Daoy (cell line): Measurements from ENCODE around the gene WIPF3. TPM values are rescaled to one million over a fixed set of nuclear protein-coding genes. Genes with fewer than 3 reads are reported as not detected.

Experiments used
- DNase-seq: peaks from one replicate; pipeline ENCODE4 v3.0.0-alpha.2; 2015; ENCODE audit warnings: low read depth
- total RNA-seq: library from RNA; depleted of rRNA; stranded (reverse); fragments of >200 nt; shearing (Covaris generic); gene quantifications from 2 replicates; pipeline ENCODE4 v1.2.3, GENCODE V29; 2014; rRNA removed

WIPF3 gene, protein sequence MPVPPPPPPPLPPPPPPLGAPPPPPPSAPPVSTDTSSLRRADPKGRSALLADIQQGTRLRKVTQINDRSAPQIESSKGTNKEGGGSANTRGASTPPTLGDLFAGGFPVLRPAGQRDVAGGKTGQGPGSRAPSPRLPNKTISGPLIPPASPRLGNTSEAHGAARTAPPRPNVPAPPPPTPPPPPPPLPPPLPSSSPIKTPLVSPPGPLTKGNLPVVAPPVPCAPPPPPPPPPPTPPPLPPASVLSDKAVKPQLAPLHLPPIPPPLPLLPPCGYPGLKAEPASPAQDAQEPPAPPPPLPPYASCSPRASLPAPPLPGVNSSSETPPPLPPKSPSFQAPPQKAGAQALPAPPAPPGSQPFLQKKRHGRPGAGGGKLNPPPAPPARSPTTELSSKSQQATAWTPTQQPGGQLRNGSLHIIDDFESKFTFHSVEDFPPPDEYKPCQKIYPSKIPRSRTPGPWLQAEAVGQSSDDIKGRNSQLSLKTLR
- total RNA-seq: not detected in 2 replicates

DNA sequence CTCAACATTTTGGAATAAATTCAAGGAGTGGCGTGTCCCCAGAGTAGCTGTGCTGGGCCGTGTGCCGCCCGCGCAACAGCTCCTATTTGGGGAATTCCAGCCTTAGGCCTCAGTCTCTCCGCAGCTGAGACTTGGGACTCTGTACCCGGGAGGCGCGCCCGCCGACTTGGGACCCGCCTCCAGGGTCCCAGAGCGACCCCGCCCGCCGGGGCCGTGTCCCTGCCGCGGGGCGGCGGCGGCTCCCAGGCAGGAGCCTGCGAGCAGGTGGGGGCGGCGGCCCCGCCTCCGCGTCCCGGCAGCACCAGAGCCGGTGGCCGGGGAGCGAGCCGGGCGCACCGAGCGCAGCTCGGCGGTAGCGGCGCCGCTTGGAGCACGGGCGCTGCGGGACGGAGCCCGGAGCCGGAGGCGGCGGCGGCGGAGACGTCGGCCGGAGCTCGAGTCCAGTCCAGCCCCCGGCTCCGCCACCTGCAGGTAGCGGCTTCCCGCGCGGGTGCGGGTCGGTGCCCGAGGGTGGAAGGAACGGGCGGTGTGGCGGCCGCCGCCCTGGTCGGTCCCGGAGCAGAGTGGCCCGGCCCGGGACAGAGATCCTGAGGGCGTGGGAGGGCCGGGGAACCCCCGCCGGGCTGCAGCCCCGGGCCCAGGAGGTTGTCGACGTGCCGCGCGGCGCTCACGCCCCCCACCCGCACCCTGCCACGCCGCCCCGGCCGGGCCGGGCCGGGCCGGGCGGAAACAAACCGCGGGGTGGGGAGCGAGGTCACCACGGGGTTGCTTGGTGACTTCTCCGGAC is at the start of gene WIPF3:
Gene WIPF3 (plus strand): TSS at position 301 of the 787 bp plus-strand sequence. CDS start 28,217 bp downstream, outside the sequence.
- peak; percentile 52 for DNase-seq

DNA sequence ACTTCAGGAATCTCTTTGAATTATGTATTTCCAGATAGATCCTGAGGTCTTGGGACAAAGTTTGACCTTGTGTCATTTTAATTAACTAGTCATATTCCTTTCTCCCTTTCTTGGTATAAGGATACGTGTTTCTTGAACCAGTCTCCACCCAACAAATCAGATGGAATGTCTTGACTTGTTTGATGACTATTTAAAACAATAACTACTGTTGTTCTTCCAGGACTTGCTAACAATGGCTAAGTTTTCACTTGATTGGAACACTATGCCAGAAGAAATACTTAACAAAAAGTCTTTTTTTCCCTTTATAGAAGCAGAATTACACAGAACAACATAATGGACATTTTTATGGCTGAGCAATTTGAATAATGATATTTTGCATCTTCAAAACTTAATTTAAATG is 43.0 kb upstream of the WIPF3 start:
- no peak for DNase-seq

DNA sequence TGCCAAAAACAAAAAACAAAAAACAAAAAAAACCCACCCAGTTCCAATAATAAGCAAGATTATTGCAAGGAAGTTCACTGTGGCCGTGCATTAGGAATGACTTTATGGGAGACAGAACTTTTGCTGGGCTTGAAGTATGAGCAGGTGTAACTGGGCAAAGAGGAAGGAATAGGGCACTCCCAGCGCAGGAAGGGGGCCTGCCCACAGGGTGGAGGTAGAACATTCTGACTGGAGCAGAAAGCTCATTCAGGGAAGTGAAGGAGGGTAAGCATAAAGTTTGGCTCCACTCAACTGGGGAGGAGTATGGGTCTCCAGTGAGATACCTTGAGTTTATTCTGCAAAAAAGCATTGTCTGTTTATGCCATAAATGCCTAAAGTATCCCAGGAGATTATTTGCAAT is 42.1 kb upstream of the WIPF3 start:
- DNase-seq: no peak

DNA sequence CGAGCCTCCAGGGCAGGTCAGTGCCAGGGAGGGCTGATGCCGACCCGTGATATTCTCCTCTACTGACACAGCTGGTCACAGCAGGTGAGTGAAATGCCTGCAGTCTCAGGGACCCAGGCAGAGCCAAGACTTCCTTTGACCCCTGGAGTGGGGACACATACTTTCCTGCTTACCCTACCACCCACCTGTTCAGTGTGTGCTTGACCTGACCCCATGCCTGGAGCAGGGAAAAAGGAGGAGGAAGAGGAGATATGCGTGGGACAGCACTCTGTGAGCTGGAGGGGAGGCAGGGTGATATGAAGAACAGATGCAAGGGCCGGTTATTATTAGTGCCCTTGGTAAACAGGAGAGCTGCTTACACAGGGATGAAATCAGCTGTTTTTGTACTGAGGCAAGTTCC is 40.8 kb upstream of the WIPF3 start:
- no peak for DNase-seq

DNA sequence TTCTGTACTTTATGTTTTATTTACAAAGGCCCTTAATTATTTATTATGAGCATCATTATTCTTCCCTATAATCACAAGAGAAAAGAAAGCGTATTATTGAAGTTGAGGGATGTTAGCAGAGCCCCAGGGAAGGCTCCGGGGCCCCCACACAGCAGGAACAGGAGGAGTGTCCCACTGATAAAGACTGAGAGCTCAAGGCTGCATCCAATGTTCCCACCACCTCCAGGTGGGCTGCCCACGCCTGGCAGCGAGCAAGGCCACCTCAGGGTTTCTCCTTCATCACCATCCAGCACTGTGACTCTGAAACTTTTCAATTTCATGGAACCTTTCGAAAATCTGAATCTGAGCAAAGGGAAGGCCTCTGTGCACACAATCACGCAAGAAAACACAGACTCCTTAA is 35.9 kb upstream of the WIPF3 start:
- DNase-seq: no peak

DNA sequence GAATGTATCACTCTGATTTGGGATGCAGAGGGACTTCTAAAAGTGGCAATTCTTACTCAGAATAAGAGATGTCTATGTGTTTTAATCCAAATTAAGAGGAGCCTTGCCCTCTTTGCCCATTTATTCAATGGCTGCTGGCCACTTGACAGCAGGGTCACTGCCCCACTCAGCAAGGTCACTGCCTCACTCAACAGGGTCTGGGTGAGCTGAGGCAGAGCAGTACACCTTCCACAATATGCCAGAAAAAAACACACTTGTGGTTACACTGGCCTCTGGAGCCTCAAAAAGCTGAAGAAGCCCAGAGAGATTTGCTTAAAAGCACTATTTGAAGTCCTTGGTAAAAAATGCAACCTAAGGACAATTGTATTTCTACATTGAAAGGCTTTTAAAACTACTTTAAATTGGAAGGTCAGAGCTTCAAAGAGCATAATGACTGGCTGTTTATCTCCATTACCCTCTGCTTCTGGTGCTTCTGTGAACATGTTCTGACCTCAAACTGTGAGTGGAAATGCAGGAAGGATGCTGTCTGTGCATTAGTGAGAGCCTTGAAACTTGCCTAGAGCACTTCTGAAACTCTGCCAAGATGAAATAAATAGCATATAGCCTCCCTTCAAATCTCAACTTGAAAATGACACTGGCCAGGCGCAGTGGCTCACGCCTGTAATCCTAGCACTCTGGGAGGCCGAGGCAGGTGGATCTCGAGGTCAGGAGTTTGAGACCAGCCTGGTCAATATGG is 35.1 kb upstream of the WIPF3 start:
- no peak for DNase-seq

DNA sequence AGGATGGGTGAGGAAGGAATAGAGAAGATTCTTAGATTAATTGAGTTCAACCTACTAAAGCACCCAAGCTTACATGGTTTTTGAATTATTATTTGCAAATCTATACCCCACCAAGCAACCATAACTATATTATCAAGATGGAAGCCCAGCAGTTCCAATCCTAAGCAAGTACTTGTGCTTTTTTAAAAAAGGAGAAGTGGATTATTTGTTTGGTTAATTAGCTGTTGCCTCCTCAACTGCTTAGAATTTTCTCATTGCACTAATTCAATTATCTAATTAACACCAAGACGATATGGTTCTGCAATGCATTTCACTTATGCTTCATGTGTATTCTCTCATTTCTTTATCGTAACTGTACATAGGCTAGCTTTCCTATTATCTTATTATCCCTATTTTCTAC is 27.3 kb upstream of the WIPF3 start:
- no peak for DNase-seq

DNA sequence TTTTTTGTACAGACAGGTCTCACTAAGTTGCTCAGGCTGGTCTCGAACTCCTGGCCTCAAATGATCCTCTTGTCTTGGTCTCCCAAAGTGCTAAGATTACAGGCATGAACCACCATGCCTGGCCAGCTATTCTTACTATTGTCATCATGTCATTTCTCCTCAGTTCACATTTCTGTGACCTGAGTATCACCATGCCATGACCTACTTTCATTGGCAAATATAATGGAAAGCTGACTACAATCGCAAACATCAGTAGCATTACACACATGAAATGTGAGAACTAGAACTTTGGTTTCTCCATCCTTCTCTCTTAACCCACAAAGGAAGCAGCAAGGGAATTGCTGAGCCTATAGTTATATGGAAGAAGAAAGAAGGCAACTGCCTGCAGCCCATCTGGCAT is 26.0 kb upstream of the WIPF3 start:
- no peak for DNase-seq

DNA sequence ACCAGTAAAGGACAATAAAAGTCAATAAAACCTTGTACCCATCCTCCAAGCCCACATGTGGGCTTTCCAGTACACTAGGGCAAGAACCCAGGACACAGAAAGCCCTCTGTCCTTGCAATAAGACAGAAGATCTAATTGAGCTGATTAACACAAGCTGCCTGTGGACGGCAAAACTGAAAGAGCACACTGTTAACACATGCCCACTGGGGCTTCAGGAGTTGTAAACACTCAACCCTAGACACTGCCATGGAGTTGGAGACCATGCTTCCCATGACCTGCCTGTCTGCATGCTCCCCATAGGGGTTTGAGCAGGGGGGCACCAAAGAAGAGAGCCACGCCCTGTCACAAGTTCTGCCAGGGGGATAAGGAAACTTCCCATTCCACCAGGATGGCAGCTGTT is 22.6 kb upstream of the WIPF3 start:
- DNase-seq: no peak

DNA sequence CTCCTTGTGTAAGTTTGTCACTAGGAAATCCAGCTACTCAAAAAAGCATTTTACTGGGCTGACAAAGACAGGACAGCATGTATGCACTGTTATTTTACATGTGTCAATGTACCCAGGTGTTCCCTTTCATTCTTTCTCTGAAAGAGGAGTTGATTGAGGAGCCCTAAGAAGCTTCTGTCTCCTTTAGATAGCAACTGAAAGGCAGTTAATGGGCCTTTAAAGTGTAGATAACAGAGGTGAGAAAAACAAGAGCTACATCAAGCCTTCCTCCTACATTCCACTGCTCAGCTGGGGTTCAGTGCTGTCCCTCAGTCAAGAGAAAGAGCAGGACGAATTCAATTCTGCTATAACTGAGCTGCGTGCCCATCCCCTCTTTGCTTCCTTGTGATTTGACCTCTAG is 12.8 kb upstream of the WIPF3 start:
- DNase-seq: no peak

DNA sequence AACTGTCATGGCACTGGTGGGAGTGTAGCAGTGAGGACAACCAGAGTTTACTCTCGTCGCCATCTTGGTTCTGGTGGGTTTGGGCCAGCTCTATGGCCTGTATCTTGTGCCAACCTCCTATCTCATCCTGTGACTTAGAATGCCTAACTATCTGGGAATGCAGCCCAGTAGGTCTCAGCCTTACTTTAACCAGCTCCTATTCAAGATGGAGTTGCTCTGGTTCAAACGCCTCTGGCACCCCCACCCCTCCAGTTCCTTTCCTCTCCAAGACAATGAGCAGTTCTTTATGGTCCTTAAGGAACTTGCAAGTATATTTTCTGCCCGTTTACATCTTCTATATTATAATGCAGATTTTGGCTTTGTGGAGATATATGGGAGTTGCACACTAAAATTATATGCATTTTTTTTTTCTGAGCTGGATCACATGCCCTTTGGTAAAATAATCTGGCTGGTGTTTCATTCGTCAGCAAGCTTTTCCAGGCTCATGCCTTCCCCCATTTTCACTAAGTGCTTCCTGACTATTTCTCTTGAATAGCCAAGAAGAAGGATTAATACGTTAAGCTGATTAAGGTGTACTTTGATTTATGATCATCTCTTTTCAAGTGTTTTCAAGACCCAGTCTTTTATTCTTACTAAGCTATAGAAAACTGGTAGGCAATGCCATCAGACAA is 11.2 kb upstream of the WIPF3 start:
- no peak for DNase-seq

DNA sequence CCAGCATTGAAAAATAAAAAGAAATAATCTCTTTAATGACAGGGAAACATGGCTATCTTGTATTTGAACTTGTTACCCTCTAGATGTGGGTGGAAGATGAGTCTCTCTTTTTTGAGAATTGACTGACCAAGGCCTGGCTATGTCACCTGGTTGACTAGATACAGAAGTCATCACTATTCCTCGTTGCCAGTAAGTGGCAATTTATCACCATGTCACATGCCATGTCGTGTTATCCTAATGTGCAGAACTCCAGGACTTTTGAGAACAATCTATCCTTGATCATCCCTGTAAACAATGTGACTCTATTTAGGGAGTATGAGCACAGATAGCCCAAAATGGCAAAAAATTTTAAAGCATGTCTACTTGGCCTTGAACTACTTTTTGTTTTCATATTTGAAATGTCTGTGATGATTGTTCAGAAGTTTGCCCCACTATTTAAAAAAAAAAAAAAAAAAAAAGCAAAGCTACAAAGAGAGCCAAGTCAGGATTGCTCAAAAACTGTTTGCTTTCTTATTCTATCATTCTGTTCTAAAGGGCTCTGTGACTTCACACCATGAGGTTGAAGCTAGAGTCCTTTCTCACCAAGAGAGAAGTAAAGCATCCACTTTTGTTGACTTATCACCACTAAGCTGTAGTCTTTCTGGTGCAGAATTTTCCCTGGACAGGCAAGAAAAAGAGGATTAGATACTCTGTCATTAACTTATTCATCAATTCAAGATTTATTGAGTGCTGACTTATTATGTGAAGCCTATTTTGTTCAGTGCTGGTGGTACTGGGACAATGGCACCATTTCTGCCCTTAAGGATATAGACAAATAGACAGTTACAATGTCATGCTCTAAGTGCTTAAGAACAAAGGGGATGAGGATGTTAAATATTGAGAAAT is 10.4 kb upstream of the WIPF3 start:
- DNase-seq: no peak

DNA sequence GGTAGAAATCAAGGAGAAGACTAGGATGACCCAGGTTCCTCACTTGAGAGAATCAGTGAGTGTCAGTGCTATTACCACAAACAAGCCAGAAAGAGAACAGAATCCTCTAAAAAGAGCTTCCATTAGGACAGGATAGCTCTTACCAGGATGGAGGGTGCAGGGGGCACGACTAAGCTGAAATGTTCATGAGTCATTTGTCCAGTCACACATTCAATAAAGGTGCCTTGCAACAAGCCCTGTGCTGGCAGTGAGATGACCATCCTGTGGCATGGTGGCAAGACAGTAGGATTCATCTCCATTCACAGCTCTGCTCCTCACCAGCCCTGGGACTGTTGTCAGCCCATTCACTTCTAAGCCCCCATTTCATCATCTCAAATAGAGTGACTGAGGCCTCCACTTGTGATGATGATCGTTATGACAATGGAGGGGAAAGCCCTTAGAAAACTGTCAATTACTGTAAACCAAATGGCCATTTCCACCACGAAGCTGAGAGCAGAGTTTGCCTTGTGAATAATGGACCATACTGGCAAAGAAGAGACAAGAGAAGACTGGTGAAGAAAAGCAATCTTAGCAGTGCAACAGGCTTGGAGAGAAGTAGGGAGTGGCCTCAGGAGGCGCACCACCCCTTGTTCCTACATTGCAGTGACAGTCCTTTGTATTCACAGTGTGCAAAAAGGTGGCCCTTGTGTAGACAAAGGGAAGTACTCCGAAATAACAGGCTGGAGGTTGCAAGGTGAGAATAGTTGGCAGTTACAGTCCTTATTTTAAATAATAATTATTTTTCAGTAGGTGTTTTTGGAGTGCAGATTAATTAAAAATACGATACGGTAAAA is 9.0 kb upstream of the WIPF3 start:
- DNase-seq: no peak

DNA sequence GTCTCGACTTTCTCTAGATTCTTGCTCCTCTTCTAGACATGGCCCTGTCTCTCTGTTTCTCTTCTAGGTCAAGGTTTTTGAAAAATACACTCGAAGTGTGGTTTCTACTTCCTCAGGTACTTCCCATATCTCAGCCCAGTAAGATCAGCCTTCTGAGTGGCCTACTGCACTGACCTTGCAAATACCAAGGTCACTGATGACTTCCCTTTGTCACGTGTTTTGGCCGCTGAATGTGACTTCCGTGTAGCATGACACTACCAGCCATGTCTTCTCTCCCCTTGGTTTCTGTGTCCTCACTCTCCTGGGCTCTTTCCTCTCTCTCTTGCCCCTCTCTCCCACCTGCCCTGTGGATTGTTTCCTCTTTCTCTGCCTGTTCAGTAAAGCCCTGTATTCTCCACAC is 7.9 kb upstream of the WIPF3 start:
- DNase-seq: no peak

DNA sequence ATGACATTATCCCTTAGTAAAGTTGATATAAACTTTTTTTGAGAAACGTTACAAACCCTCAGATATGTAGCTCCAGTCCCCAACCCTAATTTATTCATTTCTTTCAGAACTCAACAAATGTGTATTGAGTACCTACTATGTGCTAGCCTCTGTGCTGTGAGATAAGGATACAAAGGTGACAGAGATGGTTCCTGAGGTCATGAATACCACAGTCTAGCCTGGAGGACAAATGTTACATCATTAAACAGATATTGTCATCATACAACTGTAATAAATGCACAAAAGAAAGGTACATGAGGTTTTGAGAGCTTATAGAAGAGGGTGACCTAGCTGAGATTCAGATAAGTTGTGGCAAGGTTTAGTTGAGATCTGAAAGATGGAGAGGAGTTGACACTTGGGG is 4.4 kb upstream of the WIPF3 start:
- DNase-seq: no peak

DNA sequence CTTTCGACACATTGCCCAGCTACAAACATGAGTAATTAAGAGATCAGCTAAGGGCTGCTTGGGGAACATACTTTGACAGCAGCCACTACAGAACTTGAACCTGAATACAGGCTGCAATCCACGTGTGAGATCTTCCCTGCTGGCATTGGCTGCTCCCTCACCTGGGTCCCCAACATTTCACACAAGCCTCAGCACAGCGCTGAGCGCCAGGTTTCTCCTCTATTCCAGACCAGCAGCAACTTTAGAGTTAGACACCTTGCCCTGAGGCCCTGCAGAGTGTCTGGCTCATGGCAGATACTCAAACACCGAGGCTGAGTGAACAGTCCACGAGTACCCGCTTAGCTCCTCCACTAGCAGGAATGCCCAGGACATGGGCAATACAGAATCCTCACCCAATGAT is 1.3 kb upstream of the WIPF3 start:
- no peak for DNase-seq

DNA sequence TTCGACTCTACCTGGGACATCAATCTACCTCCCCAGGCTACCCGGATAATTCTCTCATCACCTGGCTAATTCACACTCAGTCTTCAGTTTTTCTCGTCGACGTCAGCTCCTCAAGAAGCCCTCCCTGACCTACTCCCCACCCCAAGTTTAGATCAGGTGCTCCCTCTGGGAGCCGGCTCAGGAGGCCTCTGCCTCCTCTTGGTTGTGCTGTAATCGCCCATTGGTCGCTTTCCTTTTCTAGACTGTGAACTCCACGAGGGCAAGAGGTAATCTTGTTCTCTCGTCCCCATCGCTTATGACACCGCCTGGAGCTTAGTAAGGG is 461 bp upstream of the WIPF3 start:
- no peak for DNase-seq

DNA sequence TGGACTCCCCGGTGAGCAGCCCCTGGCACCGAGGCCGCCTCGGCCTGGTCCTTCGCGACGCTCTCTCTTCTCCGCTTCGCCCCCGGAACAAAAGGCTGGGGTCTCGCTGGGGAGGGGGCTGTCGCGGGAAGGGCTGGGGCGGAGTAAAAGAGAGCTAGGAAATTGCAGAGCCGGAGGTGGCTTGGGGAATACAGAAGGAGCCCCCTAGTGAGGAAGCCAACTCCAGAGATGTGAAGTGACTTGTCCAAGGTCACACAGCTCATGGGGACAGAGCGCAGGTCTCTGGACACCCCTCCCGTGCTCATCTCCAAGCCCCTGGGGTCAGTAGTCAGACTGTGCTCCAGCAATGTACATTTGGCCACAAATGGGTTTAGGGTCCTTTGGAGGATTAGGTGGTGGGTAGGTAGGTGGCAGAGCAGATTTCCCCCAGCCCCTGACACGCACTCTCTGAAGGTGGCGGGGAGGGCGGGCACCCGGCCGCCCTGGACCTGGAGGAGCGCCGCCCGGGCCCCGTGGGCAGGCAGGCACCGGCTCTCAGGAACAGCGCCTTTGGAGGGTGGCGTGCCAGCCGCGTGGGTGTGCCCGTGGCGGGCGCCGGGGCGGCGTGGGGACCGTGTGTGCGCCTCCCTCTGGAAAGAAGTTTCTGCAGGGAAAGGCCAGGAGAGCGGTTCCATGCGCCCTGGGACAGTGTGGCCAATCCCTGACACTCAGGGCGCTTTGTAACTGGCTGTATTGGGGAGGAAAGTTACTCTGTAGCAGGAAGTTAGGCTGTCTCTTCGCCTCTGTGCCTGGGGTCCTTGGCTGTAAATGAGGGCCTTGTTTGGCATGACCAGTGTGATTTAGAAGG is 910 bp downstream of the WIPF3 start:
- DNase-seq: peak; percentile 32
